ENCODE results near the gene TSLP. TPM values are rescaled to one million over a fixed set of nuclear protein-coding genes. Genes with fewer than 3 reads are reported as not detected.

Gene TSLP
- polyA plus RNA-seq (2013, experiment 1 of 2) = 0.04 TPM
- polyA plus RNA-seq (2013, experiment 2 of 2) = 0.07 TPM

- Histone ChIP-seq H3K79me1 (ENCODE audit: low read depth, low read length) (no peaks in the 10 kb centered on the region), H3K27ac (replicated peaks; ENCODE audit: low read length) (no peak within 1 kb of the TSS), H4K8ac (ENCODE audit: low read depth, low read length) (no peak within 1 kb of the TSS), H3K4ac (ENCODE audit: low read length) (no peak within 1 kb of the TSS), H2AK5ac (ENCODE audit: low read depth, low read length) (no peak within 1 kb of the TSS), H3K14ac (ENCODE audit: low read length) (no peak within 1 kb of the TSS), H2BK120ac (ENCODE audit: low read depth, low read length) (no peak within 1 kb of the TSS), H2BK12ac (ENCODE audit: low read length) (no peak within 1 kb of the TSS), H4K91ac (ENCODE audit: low read depth, low read length, poor library complexity) (no peak within 1 kb of the TSS), H2BK15ac (ENCODE audit: low read length) (no peak within 1 kb of the TSS), H3K4me1 (ENCODE audit: control insufficient read depth in 2 of 2, insufficient read depth in 1 of 2, low read depth in 1 of 2, low read length in 2 of 2) (peaks cover 1 to 4% of the 10 kb centered on the region in 2 donors), H3K4me2 (ENCODE audit: insufficient read depth, low read length, poor library complexity, severe bottlenecking) (peak within 1 kb of the TSS; percentile 65), H3K27me3 (ENCODE audit: control insufficient read depth in 3 of 3, insufficient read depth in 3 of 3, low read depth in 1 of 3, low read length in 3 of 3) (peaks cover 3 to 97% (median 48%) of the 10 kb centered on the region in 3 experiments), H3K4me3 (ENCODE audit: low read length in 2 of 2) (peak within 1 kb of the TSS; percentile 1 to 68), H3K23ac (ENCODE audit: low read depth, low read length, poor library complexity) (no peak within 1 kb of the TSS), H3K9ac (ENCODE audit: low read depth, low read length, poor library complexity) (no peak within 1 kb of the TSS), H3K36me3 (replicated peaks in 1 of 2; ENCODE audit: control insufficient read depth in 2 of 2, insufficient read depth in 2 of 2, low read length in 2 of 2) (no peaks in the 10 kb centered on the region), H2AFZ (ENCODE audit: low read length) (peak within 1 kb of the TSS; percentile 78), H3K9me3 (replicated peaks in 1 of 2; ENCODE audit: control insufficient read depth in 2 of 2, insufficient read depth in 1 of 2, low read depth in 1 of 2, low read length in 2 of 2) (no peaks in the 10 kb centered on the region), H2BK5ac (ENCODE audit: low read length) (no peak within 1 kb of the TSS), H3K18ac (ENCODE audit: low read length) (no peak within 1 kb of the TSS)
- no peak for DNase-seq (ENCODE audit: low spot score)
- WGBS, 2 donors (ENCODE audit: extremely low coverage in 2 of 2, insufficient read length in 2 of 2, insufficient replicate concordance in 1 of 2) = no CpG with 5 or more reads among the region's 4 CpGs
Observed at GRCh38 chr5:111071413-111071812, at the start of gene TSLP. TSS of gene TSLP (plus strand) at chr5:111071713. CDS start at chr5:111071891, 178 bp downstream.

DNA sequence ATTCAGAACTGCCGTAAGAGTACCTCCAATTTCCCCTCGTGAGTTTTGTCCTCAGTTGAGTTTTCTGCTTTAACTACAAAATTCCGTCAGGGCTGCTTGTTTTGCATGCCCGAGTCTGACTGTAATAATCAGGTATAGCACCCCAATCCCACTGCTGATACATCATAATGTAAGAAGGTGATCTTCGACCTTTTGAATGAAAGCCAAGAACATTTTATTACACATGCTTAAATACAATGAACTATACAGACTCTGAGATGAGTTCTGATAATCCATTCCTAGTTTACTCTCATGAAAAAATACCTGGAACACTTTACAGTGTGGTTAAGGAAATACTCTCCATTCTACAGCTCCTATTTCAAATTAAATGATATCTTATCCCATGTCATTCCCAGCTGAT is 49.2 kb upstream of the TSLP start:
- Histone ChIP-seq H3K9me3 (replicated peaks in 1 of 2; ENCODE audit: control insufficient read depth in 2 of 2, insufficient read depth in 1 of 2, low read depth in 1 of 2, low read length in 2 of 2) (no peaks in the 10 kb centered on the region), H3K4me1 (ENCODE audit: control insufficient read depth in 2 of 2, insufficient read depth in 1 of 2, low read depth in 1 of 2, low read length in 2 of 2) (no peaks in the 10 kb centered on the region), H2BK12ac (ENCODE audit: low read length) (no peak overlapping the region), H3K36me3 (replicated peaks in 1 of 2; ENCODE audit: control insufficient read depth in 2 of 2, insufficient read depth in 2 of 2, low read length in 2 of 2) (no peaks in the 10 kb centered on the region), H2BK15ac (ENCODE audit: low read length) (no peak overlapping the region), H2BK120ac (ENCODE audit: low read depth, low read length) (no peak overlapping the region), H3K27ac (replicated peaks; ENCODE audit: low read length) (no peak overlapping the region), H3K14ac (ENCODE audit: low read length) (no peak overlapping the region), H4K91ac (ENCODE audit: low read depth, low read length, poor library complexity) (no peak overlapping the region), H3K4me3 (ENCODE audit: low read length in 2 of 2) (no peak overlapping the region), H3K4me2 (ENCODE audit: insufficient read depth, low read length, poor library complexity, severe bottlenecking) (no peak overlapping the region), H3K9ac (ENCODE audit: low read depth, low read length, poor library complexity) (no peak overlapping the region), H3K23ac (ENCODE audit: low read depth, low read length, poor library complexity) (no peak overlapping the region), H2BK5ac (ENCODE audit: low read length) (no peak overlapping the region), H3K18ac (ENCODE audit: low read length) (no peak overlapping the region), H2AFZ (ENCODE audit: low read length) (no peak overlapping the region), H4K8ac (ENCODE audit: low read depth, low read length) (no peak overlapping the region), H3K79me1 (ENCODE audit: low read depth, low read length) (no peaks in the 10 kb centered on the region), H3K4ac (ENCODE audit: low read length) (no peak overlapping the region), H3K27me3 (ENCODE audit: control insufficient read depth in 3 of 3, insufficient read depth in 3 of 3, low read depth in 1 of 3, low read length in 3 of 3) (no peaks in the 10 kb centered on the region), H2AK5ac (ENCODE audit: low read depth, low read length) (no peak overlapping the region)
- WGBS, 2 donors (ENCODE audit: extremely low coverage in 2 of 2, insufficient read length in 2 of 2, insufficient replicate concordance in 1 of 2) = no CpG with 5 or more reads among the region's 5 CpGs
- DNase-seq (ENCODE audit: low spot score) = no peak

- no peak overlapping the region for H2BK12ac ChIP-seq (ENCODE audit: low read length)
- no peak overlapping the region for H4K91ac ChIP-seq (ENCODE audit: low read depth, low read length, poor library complexity)
- no peak overlapping the region for H3K9ac ChIP-seq (ENCODE audit: low read depth, low read length, poor library complexity)
- WGBS, 2 donors (ENCODE audit: extremely low coverage in 2 of 2, insufficient read length in 2 of 2, insufficient replicate concordance in 1 of 2) = no CpG with 5 or more reads among the region's 2 CpGs
- H3K18ac ChIP-seq (ENCODE audit: low read length) = no peak overlapping the region
- no peak overlapping the region for H3K4me3 ChIP-seq (ENCODE audit: low read length in 2 of 2)
- H3K27ac ChIP-seq (replicated peaks; ENCODE audit: low read length) = no peak overlapping the region
- H2BK120ac ChIP-seq (ENCODE audit: low read depth, low read length) = no peak overlapping the region
- no peak overlapping the region for H2BK5ac ChIP-seq (ENCODE audit: low read length)
- DNase-seq (ENCODE audit: low spot score) = no peak
- H3K4me2 ChIP-seq (ENCODE audit: insufficient read depth, low read length, poor library complexity, severe bottlenecking) = no peak overlapping the region
- H3K9me3 ChIP-seq (replicated peaks in 1 of 2; ENCODE audit: control insufficient read depth in 2 of 2, insufficient read depth in 1 of 2, low read depth in 1 of 2, low read length in 2 of 2) = no peaks in the 10 kb centered on the region
- no peaks in the 10 kb centered on the region for H3K4me1 ChIP-seq (ENCODE audit: control insufficient read depth in 2 of 2, insufficient read depth in 1 of 2, low read depth in 1 of 2, low read length in 2 of 2)
- H3K23ac ChIP-seq (ENCODE audit: low read depth, low read length, poor library complexity) = no peak overlapping the region
- no peak overlapping the region for H3K14ac ChIP-seq (ENCODE audit: low read length)
- H3K4ac ChIP-seq (ENCODE audit: low read length) = no peak overlapping the region
- H2AK5ac ChIP-seq (ENCODE audit: low read depth, low read length) = no peak overlapping the region
- H3K27me3 ChIP-seq (ENCODE audit: control insufficient read depth in 3 of 3, insufficient read depth in 3 of 3, low read depth in 1 of 3, low read length in 3 of 3) = no peaks in the 10 kb centered on the region
- no peaks in the 10 kb centered on the region for H3K79me1 ChIP-seq (ENCODE audit: low read depth, low read length)
- H3K36me3 ChIP-seq (replicated peaks in 1 of 2; ENCODE audit: control insufficient read depth in 2 of 2, insufficient read depth in 2 of 2, low read length in 2 of 2) = no peaks in the 10 kb centered on the region
- no peak overlapping the region for H2BK15ac ChIP-seq (ENCODE audit: low read length)
- H2AFZ ChIP-seq (ENCODE audit: low read length) = no peak overlapping the region
- H4K8ac ChIP-seq (ENCODE audit: low read depth, low read length) = no peak overlapping the region
Observed at GRCh38 chr5:111028865-111029264, 42.6 kb upstream of the TSLP start.

GRCh38 chr5:111043712-111044506 is 27.6 kb upstream of the TSLP start:
- no peak overlapping the region for H3K14ac ChIP-seq (ENCODE audit: low read length)
- WGBS, 2 donors (ENCODE audit: extremely low coverage in 2 of 2, insufficient read length in 2 of 2, insufficient replicate concordance in 1 of 2) = no CpG with 5 or more reads among the region's 5 CpGs
- no peak for DNase-seq (ENCODE audit: low spot score)
- H2BK5ac ChIP-seq (ENCODE audit: low read length) = no peak overlapping the region
- H3K4me3 ChIP-seq (ENCODE audit: low read length in 2 of 2) = no peak overlapping the region
- H3K4ac ChIP-seq (ENCODE audit: low read length) = no peak overlapping the region
- H3K36me3 ChIP-seq (replicated peaks in 1 of 2; ENCODE audit: control insufficient read depth in 2 of 2, insufficient read depth in 2 of 2, low read length in 2 of 2) = no peaks in the 10 kb centered on the region
- H3K23ac ChIP-seq (ENCODE audit: low read depth, low read length, poor library complexity) = no peak overlapping the region
- no peak overlapping the region for H4K8ac ChIP-seq (ENCODE audit: low read depth, low read length)
- peaks cover 0 to 2% of the 10 kb centered on the region in 2 donors for H3K4me1 ChIP-seq (ENCODE audit: control insufficient read depth in 2 of 2, insufficient read depth in 1 of 2, low read depth in 1 of 2, low read length in 2 of 2)
- H4K91ac ChIP-seq (ENCODE audit: low read depth, low read length, poor library complexity) = no peak overlapping the region
- H3K9me3 ChIP-seq (replicated peaks in 1 of 2; ENCODE audit: control insufficient read depth in 2 of 2, insufficient read depth in 1 of 2, low read depth in 1 of 2, low read length in 2 of 2) = no peaks in the 10 kb centered on the region
- no peak overlapping the region for H3K4me2 ChIP-seq (ENCODE audit: insufficient read depth, low read length, poor library complexity, severe bottlenecking)
- no peak overlapping the region for H3K18ac ChIP-seq (ENCODE audit: low read length)
- H2AK5ac ChIP-seq (ENCODE audit: low read depth, low read length) = no peak overlapping the region
- no peak overlapping the region for H3K27ac ChIP-seq (replicated peaks; ENCODE audit: low read length)
- H2BK15ac ChIP-seq (ENCODE audit: low read length) = no peak overlapping the region
- H2BK120ac ChIP-seq (ENCODE audit: low read depth, low read length) = no peak overlapping the region
- H3K9ac ChIP-seq (ENCODE audit: low read depth, low read length, poor library complexity) = no peak overlapping the region
- no peak overlapping the region for H2BK12ac ChIP-seq (ENCODE audit: low read length)
- no peak overlapping the region for H2AFZ ChIP-seq (ENCODE audit: low read length)
- H3K79me1 ChIP-seq (ENCODE audit: low read depth, low read length) = no peaks in the 10 kb centered on the region
- H3K27me3 ChIP-seq (ENCODE audit: control insufficient read depth in 3 of 3, insufficient read depth in 3 of 3, low read depth in 1 of 3, low read length in 3 of 3) = no peaks in the 10 kb centered on the region
